Caco-2 (cell line): ENCODE measurements around the gene CCT6A. TPM values are rescaled to one million over a fixed set of nuclear protein-coding genes. Genes with fewer than 3 reads are reported as not detected.
"Not testable (repeated sequence)": the region's sequence is repeated elsewhere in the genome, so short reads cannot be mapped to it uniquely, and the experiment has no call there.

Experiments used
- BruUV-seq: library from RNA; stranded (reverse); fragments of 400-500 nt; replicated peaks from 2 replicates; lab custom pipeline; 2021; lab: Mats Ljungman, UMichigan
- CTCF ChIA-PET: fragments of 300-600 bp; sonication (Branson Sonifier 250); formaldehyde crosslinking; loops from one replicate; lab custom pipeline; 2022; ENCODE audit warnings: antibody characterized with exemption; lab: Charles Lee
- POLR2A ChIA-PET: fragments of 300-600 bp; sonication (Branson Sonifier 250); formaldehyde crosslinking; loops from one replicate; lab custom pipeline; 2022; ENCODE audit warnings: antibody characterized with exemption; lab: Charles Lee
- DNase-seq, 2 experiments: peaks; one replicate each; pipeline versions ENCODE4 v3.0.0 to v3.0.0-alpha.2; 2020 to 2022
- H3K27me3 ChIP-seq: replicated peaks from 2 replicates; pipeline ENCODE4 v1.6.0; 2011; ENCODE audit warnings: low read length; ENCODE audit not compliant: control insufficient read depth, insufficient read depth
- H3K36me3 ChIP-seq: 2 replicates; pipeline ENCODE4 v1.5.1; 2011; ENCODE audit warnings: low read length; ENCODE audit not compliant: control insufficient read depth, insufficient read depth
- H3K4me1 ChIP-seq: fragments of 250-450 bp; sonication (Bioruptor Pico); 2 replicates; pipeline ENCODE4 v1.5.1; 2020; ENCODE audit warnings: mild to moderate bottlenecking
- H3K4me3 ChIP-seq: 2 replicates; pipeline ENCODE4 v1.5.1; 2011; ENCODE audit warnings: low read depth, mild to moderate bottlenecking, control low read depth, low read length
- H3K9me3 ChIP-seq: fragments of 250-450 bp; sonication (Bioruptor Pico); 2 replicates; pipeline ENCODE4 v1.5.1; 2020; ENCODE audit warnings: mild to moderate bottlenecking, moderate library complexity
- H3K27ac Mint-ChIP-seq: one replicate; pipeline ENCODE4 v1.8.0; 2022; ENCODE audit warnings: mixed read lengths; ENCODE audit not compliant: unreplicated experiment
- H3K27me3 Mint-ChIP-seq: one replicate; pipeline ENCODE4 v1.8.0; 2022; ENCODE audit warnings: mixed read lengths; ENCODE audit not compliant: insufficient read depth, unreplicated experiment
- H3K36me3 Mint-ChIP-seq: one replicate; pipeline ENCODE4 v1.8.0; 2022; ENCODE audit warnings: mild to moderate bottlenecking, mixed read lengths; ENCODE audit not compliant: insufficient read depth, unreplicated experiment
- H3K4me1 Mint-ChIP-seq: one replicate; pipeline ENCODE4 v1.8.0; 2022; ENCODE audit warnings: low read depth, mixed read lengths; ENCODE audit not compliant: unreplicated experiment
- H3K4me3 Mint-ChIP-seq: one replicate; pipeline ENCODE4 v1.8.0; 2022; ENCODE audit warnings: mild to moderate bottlenecking, moderate library complexity, mixed read lengths; ENCODE audit not compliant: unreplicated experiment
- H3K9me3 Mint-ChIP-seq: one replicate; pipeline ENCODE4 v1.8.0; 2022; ENCODE audit warnings: mixed read lengths; ENCODE audit not compliant: unreplicated experiment
- intact Hi-C: fragments of 100-400 bp; cut with micrococcal nuclease; formaldehyde crosslinking; loops from one replicate; pipeline ENCODE4 v1.10.0; 2022; ENCODE audit not compliant: unreplicated experiment
- total RNA-seq: library from RNA; stranded (reverse); gene quantifications from 2 replicates; pipeline ENCODE4 v1.2.3, GENCODE V29; 2022
- TF ChIP-seq, protein P1 (sequence below), 2 experiments: fragments of 200-600 bp in 1 of 2; IDR thresholded peaks; 1 replicate in 1 of 2; 2 replicates in 1 of 2; pipeline versions ENCODE4 v1.5.1 to v1.8.0; 2011 to 2022; ENCODE audit warnings: antibody characterized with exemption in 1 of 2, control low read depth in 1 of 2, inconsistent platforms in 1 of 2, low read depth in 1 of 2, low read length in 1 of 2, mild to moderate bottlenecking in 1 of 2, moderate library complexity in 1 of 2; ENCODE audit not compliant: insufficient read depth in 1 of 2, severe bottlenecking in 1 of 2, unreplicated experiment in 1 of 2

Gene CCT6A
- total RNA-seq, 1 experiment from 2014 or later, result 242 TPM

DNA sequence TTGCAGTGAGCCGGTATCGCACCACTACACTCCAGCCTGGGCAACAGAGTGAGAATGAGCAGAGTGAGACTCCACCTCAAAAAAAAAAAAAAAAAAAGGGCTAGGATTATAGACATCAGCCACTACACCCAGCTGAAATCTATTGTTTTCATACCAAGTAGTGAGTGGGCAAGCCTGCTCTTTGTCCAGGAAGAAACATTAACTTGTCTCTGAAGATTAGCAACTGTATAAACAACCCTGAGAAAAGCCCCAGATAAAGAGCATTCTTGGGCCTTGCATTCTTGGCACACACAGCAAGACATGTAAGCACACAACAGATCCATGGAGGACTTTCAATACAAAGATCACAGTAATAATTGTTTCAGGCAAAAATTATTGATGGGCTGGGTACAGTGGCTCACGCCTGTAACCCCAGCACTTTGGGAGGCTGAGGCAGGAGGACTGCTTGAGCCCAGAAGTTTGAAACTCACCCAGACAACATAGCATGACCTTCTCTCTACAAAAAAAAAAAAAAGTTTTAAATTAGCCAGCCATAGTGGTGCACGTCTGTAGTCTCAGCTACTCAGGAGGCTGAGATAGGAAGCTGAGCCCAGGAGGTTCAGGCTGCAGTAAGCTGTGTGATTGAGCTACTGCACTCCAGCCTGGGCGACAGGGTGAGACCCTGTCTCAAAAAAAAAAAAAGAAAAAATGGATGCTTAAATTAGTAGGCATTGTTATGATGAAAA is 4.7 kb upstream of the CCT6A start:
- DNase-seq, result peak; percentile 71 to 77

GRCh38 chr7:56047446-56048116 is 4.0 kb upstream of the CCT6A start:
- H3K27ac Mint-ChIP-seq, H3K36me3 ChIP-seq, H3K27me3 Mint-ChIP-seq, H3K4me3 ChIP-seq, H3K27me3 ChIP-seq, H3K9me3 ChIP-seq, H3K9me3 Mint-ChIP-seq, BruUV-seq, intact Hi-C loops: not testable (repeated sequence)
- Mint-ChIP-seq H3K4me3 (peak overlapping the region; percentile 58), H3K4me1 (peaks cover 11% of the 10 kb centered on the region), H3K36me3 (peaks cover 38% of the 10 kb centered on the region)
- peak in 1 of 2 experiments; percentile 14 for DNase-seq
- peaks cover 33% of the 10 kb centered on the region for H3K4me1 ChIP-seq
- POLR2A ChIA-PET, result interaction anchor here (0.6 to 1.8 kb wide), 3 partner anchors 13 to 209 kb away, joined by 3 to 9 read pairs (median 4); no protein-coding TSS in a partner anchor
- CTCF ChIA-PET, result interaction anchor here (1.5 kb wide), 1 partner anchor 13 kb away, joined by 8 read pairs; no protein-coding TSS in a partner anchor

More for the DNA sequence above, 4.7 kb upstream of the CCT6A start:
- H3K27me3 Mint-ChIP-seq, result no peaks in the 10 kb centered on the region
- Histone ChIP-seq H3K27me3 (no peaks in the 10 kb centered on the region), H3K9me3 (no peaks in the 10 kb centered on the region), H3K36me3 (no peaks in the 10 kb centered on the region), H3K4me1 (peaks cover 33% of the 10 kb centered on the region), H3K4me3 (no peak overlapping the region)
- intact Hi-C loops, result loop anchor here (1.0 kb wide), 1 partner anchor 13 kb away; no protein-coding TSS in a partner anchor
- H3K27ac Mint-ChIP-seq, result peak overlapping the region; percentile 75
- H3K9me3 Mint-ChIP-seq, result no peaks in the 10 kb centered on the region
- no TSS peak for BruUV-seq
- H3K36me3 Mint-ChIP-seq, result peaks cover 38% of the 10 kb centered on the region
- peaks cover 11% of the 10 kb centered on the region for H3K4me1 Mint-ChIP-seq
- TF ChIP-seq, protein P1, sequence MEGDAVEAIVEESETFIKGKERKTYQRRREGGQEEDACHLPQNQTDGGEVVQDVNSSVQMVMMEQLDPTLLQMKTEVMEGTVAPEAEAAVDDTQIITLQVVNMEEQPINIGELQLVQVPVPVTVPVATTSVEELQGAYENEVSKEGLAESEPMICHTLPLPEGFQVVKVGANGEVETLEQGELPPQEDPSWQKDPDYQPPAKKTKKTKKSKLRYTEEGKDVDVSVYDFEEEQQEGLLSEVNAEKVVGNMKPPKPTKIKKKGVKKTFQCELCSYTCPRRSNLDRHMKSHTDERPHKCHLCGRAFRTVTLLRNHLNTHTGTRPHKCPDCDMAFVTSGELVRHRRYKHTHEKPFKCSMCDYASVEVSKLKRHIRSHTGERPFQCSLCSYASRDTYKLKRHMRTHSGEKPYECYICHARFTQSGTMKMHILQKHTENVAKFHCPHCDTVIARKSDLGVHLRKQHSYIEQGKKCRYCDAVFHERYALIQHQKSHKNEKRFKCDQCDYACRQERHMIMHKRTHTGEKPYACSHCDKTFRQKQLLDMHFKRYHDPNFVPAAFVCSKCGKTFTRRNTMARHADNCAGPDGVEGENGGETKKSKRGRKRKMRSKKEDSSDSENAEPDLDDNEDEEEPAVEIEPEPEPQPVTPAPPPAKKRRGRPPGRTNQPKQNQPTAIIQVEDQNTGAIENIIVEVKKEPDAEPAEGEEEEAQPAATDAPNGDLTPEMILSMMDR (IDR thresholded peaks at IDR 0.05; ENCODE audit: insufficient read depth in 1 of 2, low read depth in 1 of 2, low read length in 1 of 2, severe bottlenecking in 1 of 2, unreplicated experiment in 1 of 2), result no peak
- ChIA-PET CTCF (interaction anchor here (0.6 to 1.5 kb wide), 3 partner anchors 13 to 46 kb away, joined by 3 to 9 read pairs (median 8); partner anchors contain the start of gene PHKG1), POLR2A (interaction anchor here (0.6 to 1.8 kb wide), 6 partner anchors 13 to 444 kb away, joined by 3 to 9 read pairs (median 4); partner anchors contain the start of gene CHCHD2)
- H3K4me3 Mint-ChIP-seq, result peak overlapping the region; percentile 58

- no peak overlapping the region for H3K27ac Mint-ChIP-seq
- Histone ChIP-seq H3K9me3 (no peaks in the 10 kb centered on the region), H3K36me3 (no peaks in the 10 kb centered on the region), H3K27me3 (no peaks in the 10 kb centered on the region), H3K4me1 (peaks cover 39% of the 10 kb centered on the region), H3K4me3 (no peak overlapping the region)
- ChIA-PET CTCF (no interaction called here), POLR2A (no interaction called here)
- TF ChIP-seq, protein P1 (IDR thresholded peaks at IDR 0.05; ENCODE audit: insufficient read depth in 1 of 2, low read depth in 1 of 2, low read length in 1 of 2, severe bottlenecking in 1 of 2, unreplicated experiment in 1 of 2), result no peak
- peaks cover 11% of the 10 kb centered on the region for H3K4me1 Mint-ChIP-seq
- no peak overlapping the region for H3K4me3 Mint-ChIP-seq
- H3K9me3 Mint-ChIP-seq, result no peaks in the 10 kb centered on the region
- DNase-seq, result no peak
- no TSS peak for BruUV-seq
- H3K27me3 Mint-ChIP-seq, result no peaks in the 10 kb centered on the region
- intact Hi-C loops, result no loop called here
- peaks cover 40% of the 10 kb centered on the region for H3K36me3 Mint-ChIP-seq
Observed at GRCh38 chr7:56048245-56048644, 3.3 kb upstream of the CCT6A start.

GRCh38 chr7:56048763-56049162 is 2.8 kb upstream of the CCT6A start:
- Mint-ChIP-seq H3K36me3 (peaks cover 45% of the 10 kb centered on the region), H3K4me1 (peaks cover 11% of the 10 kb centered on the region)
- H3K27me3 ChIP-seq, BruUV-seq, H3K4me3 ChIP-seq, intact Hi-C loops, H3K27me3 Mint-ChIP-seq, H3K9me3 ChIP-seq, H3K9me3 Mint-ChIP-seq, H3K4me3 Mint-ChIP-seq, H3K36me3 ChIP-seq, CTCF ChIA-PET, POLR2A ChIA-PET, H3K27ac Mint-ChIP-seq: not testable (repeated sequence)
- peaks cover 44% of the 10 kb centered on the region for H3K4me1 ChIP-seq
- DNase-seq, result peak in 1 of 2 experiments; percentile 40
